Hematopoietic multipotent progenitor cell treated with erythropoietin and hydrocortisone succinate and interleukin-3 and kit ligand, for 6 days (in vitro differentiated cells): ENCODE data around the gene IL10RA.
"Not testable (repeated sequence)": the region's sequence is repeated elsewhere in the genome, so short reads cannot be mapped to it uniquely, and the experiment has no call there.

Experiments
- DNase-seq: peaks from one replicate; pipeline ENCODE4 v3.0.0-alpha.2; 2015

IL10RA gene

DNA sequence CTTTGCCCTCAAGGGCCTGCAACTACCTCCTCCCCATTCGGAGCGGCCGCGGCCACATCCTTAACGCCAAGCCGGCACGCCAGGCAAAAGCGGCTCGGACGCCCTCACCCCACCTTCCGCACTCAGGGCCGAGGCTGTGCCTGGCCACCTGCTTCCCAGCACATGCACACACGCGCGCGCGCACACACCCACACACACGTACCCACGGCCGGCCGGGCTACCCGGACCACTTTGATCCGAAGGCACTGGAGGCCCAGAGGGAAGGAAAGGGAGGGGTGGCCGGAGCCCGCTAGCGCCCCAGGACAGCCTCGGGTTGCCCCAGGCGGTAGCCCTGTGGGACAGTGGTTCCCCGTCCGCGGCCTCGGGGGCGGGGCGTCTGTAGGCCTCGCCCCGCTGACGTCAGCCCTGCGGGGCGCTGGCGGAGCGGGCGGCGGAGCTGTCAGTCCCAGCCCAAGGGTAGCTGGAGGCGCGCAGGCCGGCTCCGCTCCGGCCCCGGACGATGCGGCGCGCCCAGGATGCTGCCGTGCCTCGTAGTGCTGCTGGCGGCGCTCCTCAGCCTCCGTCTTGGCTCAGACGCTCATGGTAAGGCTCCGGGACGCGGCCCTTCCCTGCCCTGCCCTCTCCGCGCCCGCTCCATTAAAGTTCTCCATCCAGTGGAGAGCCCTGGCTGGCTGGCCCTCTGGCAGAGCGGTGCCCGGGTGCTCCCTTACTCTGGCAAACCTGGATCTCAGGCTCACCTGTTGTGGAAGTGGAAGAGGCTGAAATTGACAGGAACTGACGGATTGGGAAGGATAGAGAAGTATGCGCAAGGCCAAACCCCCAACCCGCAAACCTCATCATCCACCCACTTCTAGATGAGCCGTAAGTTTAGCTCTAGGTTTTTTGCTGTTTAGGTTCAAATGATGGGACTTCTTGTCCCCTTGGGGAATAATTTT, at the start of gene IL10RA:
Gene IL10RA, plus strand, starts transcription at position 442 of the 935 bp plus-strand sequence. Its CDS starts 74 bp downstream, at position 516.
- DNase-seq: peak; percentile 79

DNA sequence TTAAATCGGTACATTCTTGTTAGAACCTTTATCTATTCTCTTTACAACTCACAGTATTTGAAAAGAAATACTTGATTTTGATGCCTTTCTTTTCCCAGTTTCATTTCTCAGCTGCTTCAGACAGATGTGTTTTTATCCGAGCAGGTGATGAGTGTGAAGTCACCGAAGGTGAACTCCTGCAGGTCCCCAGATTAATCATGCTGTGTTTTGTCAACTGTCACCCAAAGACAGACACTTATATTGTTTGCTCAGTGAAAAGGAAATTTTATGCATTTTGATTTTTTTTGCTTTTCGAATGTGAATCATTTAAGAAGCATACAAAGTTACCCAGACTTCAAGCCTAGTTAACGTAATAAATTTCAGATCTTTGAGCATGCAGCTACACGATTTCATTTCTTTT, 49.2 kb upstream of the IL10RA start:
- DNase-seq: no peak

DNA sequence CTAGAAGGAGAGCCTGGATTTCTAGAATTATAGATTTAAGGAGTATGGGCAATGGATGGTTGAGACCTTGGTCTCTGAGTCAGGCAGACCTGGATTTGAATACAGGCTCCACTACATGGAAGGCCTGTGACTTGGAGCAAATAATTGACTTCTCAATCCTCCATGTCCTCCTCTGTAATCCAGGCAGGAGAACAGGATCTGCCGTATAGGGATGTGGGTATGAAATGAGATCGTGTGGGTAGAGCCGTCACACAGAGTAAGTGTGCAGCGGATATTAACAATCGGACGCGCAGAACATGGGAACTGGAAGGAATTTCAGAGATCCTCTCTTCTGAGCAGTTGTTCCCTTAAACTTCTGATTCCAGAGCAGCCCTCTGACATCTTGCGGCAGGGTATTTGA, 45.5 kb upstream of the IL10RA start:
- DNase-seq: no peak

DNA sequence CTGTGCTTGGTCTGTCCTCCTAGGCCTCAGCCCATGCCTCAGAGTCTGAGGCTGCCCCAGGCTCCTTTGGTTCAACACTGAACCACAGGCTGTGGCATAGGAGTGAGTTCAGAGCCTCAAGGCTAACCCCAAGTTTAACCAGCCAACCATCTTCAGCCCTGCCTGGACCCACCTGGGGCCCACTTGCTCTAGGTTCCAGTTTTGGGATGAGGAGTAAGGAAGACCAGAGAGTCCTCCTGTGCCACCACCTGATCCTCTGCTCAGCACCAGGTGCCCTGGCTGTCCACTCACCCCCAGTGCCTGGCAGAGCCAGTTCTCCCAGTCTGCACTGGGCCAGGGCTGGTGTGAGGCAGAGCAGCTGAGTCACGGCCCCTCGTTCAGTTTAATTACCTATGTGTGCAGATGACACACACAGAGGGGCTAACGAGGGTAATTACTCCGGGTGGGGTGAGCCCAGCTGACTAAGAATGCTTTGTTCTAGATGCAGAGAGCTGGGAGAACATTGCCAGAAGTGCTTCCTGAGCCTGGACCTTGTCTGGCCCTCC, 45.0 kb upstream of the IL10RA start:
- DNase-seq: no peak

DNA sequence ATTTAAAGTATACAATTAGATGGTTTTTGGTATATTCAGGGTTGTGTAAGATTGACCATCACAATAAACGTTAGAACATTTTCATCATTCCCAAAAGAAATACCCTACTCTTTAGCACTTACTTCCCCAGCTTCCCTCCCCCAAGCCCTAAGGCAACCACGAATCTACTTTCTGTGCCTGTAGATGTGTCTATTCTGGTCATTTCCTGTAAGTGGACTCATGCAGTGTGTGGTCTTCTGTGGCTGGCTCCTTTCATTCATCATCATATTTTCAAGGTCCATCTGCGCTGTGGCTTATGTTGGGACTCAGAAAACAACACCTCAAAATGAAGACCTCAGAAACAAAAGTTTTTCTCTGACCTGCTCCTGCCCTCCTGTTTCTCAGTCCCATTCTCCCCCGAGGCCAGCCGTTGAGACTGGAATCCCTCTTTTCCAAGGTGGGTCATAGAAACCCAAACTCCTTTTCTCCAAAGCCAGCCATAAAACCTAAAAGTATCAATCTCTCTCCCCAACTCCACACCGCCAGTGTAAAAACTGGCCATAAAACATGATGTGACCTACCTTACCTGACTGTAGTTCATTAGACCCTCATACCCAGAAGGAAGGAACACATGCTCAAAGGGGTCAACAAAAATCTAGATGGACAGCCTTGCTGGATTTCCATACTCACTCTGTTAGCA, 44.1 kb upstream of the IL10RA start:
- DNase-seq: no peak

DNA sequence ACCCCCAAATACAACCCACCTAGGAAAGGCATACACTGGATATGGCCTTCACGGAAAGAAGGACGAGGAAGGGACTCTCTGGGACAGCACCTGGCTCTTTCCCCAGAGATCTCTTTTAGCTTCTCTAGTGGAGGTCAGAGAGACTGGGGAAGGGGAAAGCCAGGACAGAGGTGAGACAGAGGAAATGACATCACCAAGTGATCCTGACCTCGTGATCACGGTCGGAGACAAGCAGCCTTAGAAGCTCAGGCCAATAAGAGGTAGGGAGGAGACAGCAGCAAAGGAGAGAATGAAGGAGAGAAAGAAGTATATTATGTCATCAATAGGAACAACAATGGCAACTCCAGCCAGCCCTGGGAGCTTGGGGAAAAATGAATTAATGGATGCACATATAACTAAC, 41.6 kb upstream of the IL10RA start:
- no peak for DNase-seq

DNA sequence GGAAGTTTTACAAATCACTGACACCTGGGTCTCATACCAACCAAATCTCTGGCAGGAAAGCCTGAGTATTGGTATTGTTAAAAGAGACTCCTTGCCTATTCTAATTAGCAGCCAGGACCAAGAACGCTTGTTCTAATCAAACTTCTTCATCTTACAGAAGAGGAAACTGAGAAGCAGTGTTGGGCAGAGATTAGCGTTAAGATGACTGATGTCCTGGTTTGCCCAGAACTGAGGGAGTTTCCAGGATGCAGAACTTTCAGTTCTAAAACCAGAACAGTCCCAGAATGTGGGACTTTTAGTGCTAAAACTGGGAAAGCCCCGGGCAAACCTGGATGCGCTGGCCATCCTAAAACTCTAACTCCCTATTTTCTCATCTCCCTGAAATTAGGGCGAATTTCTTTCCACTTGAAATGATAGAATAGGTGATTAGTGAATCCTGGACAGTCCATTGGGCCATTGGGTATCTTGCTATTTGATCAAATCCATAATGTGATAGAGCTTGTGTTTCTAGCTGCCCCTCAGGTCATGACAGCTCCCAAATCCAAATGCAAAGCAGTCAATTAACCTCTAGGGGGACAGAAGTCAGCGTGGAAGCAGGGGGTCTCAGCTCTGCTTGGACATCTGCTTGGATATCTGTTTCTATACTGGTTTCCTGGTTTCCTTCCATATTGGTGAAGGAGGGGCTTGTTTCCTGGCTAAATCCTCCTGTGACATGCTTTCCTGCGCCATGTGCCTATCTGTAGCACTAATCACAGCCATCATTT, 41.0 kb upstream of the IL10RA start:
- DNase-seq: peak; percentile 30

DNA sequence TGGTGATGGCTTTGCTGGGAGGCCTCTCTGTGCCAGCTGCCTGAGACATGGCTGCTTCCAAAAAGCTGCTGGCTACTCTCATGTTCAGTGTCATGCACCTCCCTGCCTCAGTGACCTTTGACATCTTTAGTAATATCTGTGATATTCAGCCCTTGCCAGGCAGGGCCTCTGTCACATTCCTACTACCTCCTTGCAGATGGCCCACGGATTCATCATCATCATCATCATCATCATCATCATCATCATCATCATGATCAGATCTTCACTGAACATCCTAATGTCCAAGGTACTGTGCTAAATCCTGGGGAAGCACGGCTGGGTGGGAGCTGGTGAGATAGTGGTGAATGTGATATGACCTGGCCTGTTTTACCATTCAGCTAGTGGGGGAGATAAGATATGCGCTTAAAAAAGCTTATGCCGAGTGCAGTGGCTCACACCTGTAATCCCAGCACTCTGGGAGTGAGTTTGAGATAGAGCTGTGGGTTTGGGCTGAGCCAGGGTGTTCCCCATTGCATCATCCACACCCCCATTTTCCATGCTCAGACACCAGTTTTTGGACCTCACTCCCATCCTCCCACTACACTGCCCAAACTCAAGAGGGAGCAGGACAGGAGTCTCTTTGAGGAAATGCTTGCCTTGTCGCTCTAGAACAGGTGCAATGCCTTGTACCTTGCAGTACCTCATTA, 39.9 kb upstream of the IL10RA start:
- no peak for DNase-seq

DNA sequence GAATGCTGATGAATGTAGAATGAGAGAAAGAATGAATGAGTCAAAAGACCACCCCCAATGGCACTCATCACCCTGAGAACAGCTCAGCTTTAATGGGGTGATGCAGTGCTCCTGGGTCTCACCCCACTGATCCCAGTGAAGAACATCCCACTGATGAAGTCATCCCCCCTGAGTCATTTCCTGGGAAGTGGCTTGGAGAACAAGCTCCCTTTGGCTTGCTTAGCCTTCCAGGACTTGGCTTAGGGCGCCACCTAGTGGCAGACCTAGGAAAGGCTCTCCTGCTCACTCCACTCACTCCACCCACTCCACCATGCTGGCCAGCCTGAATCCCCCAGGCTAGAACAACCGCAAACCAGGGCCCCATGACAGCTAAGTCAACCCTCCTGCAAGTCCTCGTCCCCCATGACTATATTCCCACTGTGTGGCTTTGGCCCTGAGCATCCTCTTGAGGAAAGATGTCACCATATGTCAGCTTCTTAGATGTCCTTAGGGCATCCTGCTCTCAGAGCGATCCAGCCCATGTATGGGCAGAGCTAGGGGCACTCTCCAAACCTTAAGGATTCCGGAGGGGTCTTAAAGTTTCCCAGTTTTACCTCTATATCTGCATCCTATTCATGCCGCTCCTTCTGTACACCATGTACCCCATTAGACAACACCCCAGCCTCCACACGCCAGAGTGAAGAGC, 39.2 kb upstream of the IL10RA start:
- DNase-seq: peak; percentile 85

DNA sequence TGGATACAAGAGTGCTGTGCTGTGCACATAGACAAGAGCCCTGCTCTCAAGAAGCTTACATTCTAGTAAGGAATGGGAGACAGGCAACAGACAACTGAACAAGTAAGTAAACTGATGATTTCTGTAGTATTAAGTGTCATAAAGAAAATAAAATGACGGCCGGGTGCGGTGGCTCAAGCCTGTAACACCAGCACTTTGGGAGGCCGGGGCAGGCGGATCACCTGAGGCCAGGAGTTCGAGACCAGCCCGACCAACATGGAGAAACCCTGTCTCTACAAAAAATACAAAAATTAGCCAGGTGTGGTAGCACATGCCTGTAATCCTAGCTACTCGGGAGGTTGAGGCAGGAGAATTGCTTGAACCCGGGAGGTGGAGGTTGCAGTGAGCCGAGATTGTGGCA, 38.4 kb upstream of the IL10RA start:
- not testable (repeated sequence) for DNase-seq

DNA sequence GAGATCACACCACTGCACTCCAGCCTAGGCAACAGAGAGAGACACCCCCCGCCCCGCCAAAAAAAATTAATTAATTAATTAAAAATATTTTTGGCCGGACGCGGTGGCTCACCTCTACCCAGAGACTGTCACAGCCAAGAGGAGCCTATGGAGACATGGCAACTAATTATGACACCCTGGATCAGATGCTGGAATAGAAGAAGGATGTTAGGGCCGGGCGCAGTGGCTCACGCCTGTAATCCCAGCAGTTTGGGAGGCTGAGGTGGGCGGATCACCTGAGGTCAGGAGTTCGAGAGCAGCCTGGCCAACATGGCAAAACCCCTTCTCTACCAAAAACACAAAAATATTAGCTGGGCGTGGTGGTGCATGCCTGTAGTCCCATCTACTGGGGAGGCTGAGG, 37.7 kb upstream of the IL10RA start:
- not testable (repeated sequence) for DNase-seq

DNA sequence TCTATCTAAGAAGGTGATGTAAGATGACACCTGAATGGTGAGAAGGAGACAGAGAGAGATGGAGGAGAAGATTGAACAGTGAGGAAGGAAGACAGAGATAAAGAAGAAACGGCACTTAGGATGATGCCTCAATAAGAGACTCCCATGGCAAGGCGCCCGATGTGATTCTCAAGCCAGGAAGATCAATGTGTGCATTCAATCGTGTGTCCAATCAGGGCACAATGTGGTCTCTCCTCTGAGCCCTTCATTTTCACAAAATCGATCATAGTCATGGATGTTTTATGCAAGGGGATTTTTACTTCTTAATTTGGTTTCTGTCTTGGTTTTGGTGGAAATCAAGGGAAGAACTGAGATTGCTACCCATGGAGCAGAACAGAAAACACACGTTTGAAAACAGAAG, 37.1 kb upstream of the IL10RA start:
- DNase-seq: no peak

DNA sequence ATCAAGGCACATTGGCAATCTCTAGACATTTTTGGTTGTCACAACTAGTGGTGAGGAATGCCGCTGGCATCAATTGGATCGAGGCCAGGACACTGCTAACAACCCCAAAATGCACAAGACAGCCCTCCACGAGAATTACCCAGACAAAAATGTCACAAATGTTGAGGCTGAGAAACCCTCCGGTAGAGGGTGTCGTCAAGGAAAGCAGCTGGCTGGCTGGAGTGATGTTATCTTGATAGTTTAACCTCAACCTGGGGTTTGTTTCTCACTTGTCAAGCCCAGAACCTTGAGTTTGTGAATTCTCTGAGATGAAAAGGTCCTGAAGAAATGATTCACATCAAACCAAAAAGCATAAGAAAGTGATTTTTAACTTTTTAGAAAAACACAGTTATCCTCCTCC, 35.9 kb upstream of the IL10RA start:
- DNase-seq: peak; percentile 74

DNA sequence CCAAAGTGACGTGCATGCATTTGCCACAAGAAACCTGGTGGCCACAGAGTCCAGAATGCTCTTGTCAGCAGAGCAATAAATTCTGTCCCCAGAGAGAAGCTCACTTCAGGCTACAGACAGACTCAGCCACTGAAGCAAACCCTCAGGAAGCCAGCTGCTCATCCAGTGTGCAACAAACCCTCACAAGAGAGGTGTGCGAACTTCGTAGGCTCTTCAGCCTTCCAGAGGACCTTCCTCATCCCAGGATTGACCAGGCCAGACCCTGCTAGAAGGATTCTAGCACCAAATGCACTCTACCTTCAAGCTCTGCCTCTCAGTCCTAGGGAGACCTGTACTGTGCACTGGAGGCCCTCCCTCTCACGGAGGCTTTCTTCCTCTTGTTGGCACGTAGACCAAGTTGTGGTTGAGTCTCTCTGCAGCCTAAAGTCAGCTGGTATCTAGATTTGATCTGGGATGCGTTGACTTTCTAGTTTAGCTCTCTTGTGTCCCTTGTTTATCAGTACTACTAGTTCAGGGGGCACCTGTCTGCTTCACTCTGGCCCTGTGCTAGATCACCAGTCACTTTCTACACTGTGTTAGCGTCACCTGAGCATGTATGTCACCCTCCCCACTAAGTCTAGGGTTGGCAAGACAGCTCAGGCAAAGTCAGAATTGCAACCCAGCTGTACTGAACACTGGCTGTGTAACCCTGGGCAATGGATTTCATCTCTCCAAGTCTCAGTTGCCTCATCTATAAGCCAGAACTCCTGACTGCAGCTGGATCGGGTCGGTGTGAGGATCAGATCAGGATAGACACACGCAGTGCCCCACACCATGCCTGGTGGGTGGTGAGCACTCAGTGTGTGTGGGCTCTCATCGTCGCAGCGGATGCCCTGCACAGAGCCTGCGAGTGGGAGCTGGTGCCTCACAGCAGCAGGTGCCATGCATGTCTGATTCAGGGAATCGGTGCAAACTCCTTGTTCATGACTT, 34.9 kb upstream of the IL10RA start:
- peak; percentile 64 for DNase-seq

DNA sequence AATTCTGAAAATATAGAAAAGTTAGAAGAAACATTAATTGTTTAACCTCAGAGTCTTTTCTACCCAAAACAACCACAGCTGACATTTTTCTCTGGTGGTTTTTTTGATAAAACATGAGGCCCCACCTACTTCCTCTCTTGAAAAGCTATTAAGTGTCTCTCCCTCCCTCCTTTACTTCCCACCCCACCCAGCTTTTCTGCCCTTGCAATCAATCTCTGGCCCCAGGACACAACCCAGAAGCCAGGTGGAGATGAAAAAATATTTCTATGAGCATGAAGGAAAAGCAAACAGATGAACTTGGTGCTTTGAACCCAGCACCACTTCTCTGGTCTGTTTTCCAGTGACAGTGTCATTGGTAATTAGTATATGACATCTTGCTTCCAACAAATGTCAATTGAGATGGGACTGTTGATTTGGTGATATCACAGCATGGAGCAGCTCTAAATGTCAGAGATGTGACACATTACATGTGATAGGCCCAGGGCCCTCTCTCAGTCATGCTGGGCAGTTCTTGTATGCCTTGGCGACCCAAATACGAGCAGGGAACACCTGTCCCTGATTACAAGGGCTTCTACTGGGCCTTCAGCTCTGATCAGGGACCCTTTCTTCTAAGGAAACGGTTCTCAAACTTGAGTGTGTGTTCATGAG, 33.0 kb upstream of the IL10RA start:
- peak; percentile 76 for DNase-seq

DNA sequence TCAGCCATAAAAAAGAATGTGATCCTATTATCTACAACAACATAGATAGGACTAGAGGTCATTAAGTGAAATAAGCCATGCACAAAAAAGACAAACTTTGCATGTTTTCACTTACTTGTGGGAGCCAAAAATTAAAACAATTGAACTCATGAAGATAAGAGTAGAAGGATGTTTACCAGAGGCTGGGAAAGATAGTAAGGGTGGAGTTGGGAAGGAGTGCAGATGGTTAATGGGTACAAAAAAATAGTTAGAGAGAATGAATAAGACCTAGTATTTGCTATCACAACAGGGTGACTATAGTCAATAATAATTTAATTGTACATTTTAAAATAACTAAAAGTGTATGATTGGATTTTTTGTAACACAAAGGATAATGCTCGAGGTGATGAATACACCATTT, 27.2 kb upstream of the IL10RA start:
- no peak for DNase-seq

DNA sequence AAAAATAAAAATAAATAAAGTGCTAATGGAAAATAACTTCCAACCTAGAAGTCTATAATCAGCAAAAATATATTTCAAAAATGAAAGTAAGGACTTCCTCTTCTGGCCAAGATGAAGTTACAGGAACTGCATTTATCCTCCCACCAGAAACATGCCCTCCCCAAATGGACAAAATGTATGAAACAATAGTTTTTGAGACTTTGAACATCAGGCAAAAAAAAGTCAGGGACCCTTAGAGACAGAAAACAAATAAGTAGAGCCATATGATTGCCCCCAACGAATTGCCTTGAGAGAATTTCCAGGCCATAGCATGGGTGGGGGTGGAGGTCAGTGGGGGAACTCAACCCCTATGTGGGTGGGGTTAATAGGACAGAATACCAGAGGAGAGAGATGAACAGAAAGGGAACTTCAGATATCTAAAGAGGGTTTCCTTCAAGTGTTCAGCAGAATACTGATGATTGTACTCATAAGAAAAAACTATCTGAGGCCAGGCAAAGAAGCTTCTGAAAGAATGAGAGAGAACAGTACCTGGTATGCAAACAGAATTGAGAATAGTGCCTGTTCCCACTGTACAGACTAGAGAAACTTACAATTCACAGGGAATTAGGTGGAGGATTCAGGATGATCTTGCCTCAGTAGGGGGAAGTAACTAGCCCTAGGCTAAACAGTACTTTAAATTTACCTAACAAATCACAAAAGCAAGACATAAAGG, 26.6 kb upstream of the IL10RA start:
- no peak for DNase-seq

DNA sequence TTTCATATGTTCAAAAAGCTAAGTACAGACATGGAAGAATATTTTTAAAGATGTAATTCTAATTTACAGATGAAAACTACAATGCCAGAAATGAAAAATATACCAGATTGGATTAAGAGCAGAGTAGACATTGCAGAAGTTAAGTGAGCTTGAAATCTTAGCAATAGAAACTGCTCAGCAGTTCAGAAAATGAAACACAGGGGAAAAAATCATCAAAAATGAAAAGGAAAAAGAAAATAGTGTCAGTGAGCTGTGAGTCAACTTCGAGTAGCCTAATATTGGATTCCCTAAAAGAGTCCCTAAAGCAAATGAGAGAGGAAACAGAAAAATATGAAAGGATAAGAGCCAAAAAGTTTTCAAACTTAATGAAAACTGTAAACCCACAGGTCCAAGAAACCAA, 25.8 kb upstream of the IL10RA start:
- no peak for DNase-seq

DNA sequence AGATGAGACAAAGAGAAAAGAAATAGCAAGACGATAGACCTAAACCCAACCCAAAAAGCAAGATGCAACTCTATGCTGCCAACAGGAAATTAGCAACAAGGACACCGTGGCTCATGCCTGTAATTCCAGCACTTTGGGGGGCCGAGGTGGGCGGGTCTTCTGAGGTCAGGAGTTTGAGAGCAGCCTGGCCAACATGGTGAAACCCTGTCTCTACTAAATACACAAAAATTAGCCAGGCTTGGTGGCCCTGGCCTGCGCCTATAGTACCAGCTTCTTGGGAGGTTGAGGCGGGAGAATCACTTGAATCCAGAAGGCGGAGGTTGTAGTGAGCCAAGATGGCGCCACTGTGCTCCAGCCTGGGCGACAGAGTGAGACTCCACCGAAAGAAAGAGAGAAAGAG, 24.3 kb upstream of the IL10RA start:
- DNase-seq: no peak
